Fibroblast of pulmonary artery (primary cell): ENCODE measurements around the gene SERPINA1.

Experiments used
- DNase-seq: peaks from one replicate; pipeline ENCODE4 v3.0.0-alpha.2; 2010; ENCODE audit warnings: low read depth
- H3K4me3 ChIP-seq: replicated peaks from 2 replicates; pipeline ENCODE4 v1.5.1; 2011; ENCODE audit warnings: low read depth, mild to moderate bottlenecking, control low read depth, low read length, moderate library complexity
- TF ChIP-seq, protein P1 (sequence below): IDR thresholded peaks from 2 replicates; pipeline ENCODE4 v1.5.1; 2011; ENCODE audit warnings: mild to moderate bottlenecking, control low read depth, low read length, inconsistent platforms; ENCODE audit errors: missing control alignments

SERPINA1 gene

DNA sequence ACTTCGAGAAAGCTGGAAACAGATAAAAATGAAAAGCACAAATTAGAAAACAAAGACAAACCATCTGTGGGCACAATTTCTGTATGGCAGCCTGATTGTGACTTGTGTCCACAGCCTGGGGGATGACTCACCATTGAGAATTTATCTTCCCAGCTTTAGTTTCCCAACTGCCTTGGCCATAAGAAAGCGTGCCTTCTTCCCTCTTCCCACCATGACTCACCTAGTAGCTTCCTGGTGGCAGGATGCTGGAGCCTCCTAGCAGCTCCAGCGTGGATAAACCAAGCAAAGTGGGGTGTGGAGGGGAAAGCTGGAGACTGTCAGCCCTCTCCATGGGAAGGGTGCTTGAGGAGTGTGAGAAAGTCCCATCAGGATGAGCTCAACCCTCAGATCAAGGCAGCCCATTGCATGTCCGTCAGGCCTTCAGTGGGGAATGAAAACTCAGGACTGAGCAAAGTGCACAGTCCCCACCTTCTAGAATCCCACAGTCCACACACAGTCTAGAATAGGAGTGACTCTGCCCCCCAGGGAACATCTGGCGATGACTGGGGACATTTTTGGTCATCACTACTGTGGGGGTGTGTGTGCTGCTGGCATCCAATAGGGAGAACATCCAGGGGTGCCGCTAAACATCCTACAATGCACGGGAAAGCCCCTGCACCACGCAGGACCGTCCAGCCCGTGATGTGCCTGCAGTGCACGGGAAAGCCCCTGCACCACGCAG is 42.9 kb downstream of the SERPINA1 start:
- TF ChIP-seq, protein P1, sequence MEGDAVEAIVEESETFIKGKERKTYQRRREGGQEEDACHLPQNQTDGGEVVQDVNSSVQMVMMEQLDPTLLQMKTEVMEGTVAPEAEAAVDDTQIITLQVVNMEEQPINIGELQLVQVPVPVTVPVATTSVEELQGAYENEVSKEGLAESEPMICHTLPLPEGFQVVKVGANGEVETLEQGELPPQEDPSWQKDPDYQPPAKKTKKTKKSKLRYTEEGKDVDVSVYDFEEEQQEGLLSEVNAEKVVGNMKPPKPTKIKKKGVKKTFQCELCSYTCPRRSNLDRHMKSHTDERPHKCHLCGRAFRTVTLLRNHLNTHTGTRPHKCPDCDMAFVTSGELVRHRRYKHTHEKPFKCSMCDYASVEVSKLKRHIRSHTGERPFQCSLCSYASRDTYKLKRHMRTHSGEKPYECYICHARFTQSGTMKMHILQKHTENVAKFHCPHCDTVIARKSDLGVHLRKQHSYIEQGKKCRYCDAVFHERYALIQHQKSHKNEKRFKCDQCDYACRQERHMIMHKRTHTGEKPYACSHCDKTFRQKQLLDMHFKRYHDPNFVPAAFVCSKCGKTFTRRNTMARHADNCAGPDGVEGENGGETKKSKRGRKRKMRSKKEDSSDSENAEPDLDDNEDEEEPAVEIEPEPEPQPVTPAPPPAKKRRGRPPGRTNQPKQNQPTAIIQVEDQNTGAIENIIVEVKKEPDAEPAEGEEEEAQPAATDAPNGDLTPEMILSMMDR = no peak
- DNase-seq = peak; percentile 91
- no peak overlapping the region for H3K4me3 ChIP-seq

DNA sequence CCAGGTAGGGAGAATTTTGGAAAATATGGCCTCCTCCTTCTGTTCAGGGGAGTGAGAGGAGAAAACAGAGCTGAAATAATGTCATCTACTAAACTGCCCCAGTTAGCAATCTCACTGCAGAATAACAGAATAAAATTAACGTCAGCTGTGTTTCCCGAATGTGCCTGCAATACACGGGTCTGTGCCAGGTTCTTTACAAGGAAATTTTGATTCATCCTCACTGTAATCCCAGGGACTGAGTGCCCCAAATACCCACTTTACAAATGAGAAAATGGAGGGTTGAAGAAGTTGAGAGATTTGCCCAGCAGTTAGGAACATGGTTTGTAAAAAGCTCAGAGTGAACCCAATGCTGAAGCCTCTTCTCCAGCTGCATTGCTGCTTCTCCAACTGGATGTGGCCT is 44.0 kb downstream of the SERPINA1 start:
- no peak for DNase-seq

DNA sequence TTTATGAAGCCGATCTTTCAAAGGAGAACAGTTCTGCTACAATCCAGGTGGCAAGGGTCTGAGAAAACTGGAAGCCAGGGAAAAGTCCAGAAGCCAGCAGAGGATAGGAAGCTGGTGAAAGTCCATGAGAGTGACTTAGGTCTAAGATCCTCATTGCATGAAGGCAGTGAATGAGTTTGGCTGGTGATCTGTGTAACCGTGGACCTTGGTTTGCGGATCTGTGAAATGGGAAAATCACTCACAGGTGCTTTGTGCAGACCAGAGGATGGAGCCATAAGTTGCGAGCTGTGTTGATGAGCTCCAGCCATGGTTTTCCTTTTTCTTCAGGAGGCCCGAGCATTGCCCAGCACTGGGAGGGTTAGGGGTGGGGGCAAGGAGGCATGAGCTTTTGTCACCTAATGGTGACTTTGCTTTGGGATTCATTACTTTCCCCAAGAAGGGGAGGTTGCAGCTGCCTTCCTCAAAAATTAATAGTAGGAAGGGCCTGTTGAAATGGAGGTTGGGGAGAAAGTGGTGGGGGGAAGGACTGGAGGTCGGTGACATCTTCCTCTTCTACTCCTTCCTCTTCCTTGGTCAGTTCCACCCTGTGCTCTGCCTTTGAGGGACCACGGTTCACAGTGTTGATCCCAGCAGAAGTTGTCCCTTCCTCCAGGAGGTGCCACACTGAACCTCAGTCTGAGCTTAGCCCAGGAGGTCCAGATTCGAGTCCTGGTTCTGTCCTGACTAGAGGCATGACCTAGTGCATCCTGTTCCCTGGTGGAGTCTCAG is 45.0 kb downstream of the SERPINA1 start:
- DNase-seq = no peak
- TF ChIP-seq, protein P1 = no peak
- no peak overlapping the region for H3K4me3 ChIP-seq

More for the DNA sequence above, 44.0 kb downstream of the SERPINA1 start:
- TF ChIP-seq, protein P1 = no peak
- no peak overlapping the region for H3K4me3 ChIP-seq

DNA sequence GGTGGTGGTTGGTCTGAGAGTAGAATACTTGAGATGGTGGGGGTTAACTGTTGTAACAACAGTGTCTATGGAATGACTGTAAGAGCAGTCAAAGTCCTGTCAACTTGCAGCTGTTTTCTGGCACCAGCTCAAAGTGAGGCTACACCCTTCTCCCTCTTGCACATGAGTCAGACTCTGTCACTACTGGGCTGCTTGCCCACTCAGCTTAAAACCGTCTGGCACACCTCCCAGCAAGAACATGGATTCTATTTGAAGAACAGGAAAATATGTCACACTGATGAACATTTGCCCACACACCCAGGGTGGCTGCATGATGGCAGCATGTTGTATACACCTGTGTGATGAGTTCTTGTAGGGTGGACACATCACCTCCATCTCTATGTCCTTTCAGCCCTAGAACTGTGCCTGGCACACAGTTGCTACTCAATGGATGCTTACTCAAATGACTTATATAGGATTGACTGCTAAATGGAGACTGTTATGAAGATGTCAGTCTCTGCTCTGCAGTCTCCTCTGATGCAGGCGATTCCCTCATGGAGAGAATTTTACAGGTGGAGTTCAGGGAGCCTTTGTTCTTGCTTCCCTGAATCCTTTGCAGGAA is 46.0 kb downstream of the SERPINA1 start:
- DNase-seq = peak; percentile 100
- TF ChIP-seq, protein P1 = no peak
- H3K4me3 ChIP-seq = no peak overlapping the region

DNA sequence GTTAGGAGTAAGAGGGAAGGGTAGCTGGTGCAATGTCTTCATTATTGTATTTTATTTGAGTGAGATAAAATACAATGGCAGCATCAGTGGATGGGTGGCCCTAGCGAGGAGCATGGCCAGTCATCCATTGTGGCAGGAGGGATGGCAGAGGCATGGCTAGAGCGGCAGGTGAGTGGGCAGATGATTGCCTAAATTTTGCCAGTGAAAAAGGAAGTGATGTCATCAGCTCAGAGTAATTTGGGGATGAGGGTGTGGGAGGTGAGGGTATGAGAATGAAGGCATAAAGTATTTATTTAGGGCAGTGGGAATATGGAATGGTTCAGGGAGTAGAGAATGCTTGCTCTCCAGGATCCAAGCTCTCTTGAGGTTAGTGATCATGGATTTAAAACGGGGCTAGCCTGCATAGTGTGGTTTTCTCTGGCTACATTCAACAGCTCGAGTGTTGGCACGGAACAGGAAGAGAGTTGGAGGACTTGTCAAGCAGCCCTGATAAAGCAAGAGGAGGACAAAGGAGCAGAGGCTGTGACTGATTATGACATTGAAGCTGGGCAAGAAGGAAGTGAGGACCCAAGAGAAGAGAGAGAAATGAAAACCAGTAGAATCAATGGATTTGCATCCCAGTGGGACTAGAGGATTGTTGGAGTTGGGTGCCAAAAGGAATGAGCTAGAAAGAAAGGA is 46.6 kb downstream of the SERPINA1 start:
- no peak overlapping the region for H3K4me3 ChIP-seq
- no peak for DNase-seq
- TF ChIP-seq, protein P1 = no peak

DNA sequence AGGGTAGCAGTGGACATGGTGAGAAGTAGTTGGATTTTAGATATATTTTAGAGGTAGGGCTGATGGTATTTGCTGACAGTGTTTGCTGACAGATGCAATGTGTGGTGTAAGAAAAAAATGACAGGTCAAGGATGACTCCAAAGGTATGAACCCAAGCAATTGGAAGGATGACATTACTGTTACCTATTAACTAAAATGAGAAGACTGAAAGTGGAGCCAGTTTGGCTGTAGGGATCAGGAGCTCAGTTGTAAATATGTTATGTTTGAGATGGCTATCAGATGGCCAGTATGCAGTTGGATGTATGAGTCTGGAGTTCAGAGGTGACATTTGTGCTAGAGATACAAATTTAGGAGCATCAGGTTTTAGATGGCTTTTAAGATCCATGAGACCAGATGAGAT is 47.9 kb downstream of the SERPINA1 start:
- TF ChIP-seq, protein P1 = no peak
- no peak for DNase-seq
- no peak overlapping the region for H3K4me3 ChIP-seq
